ENCODE data around the gene CRHR1.

DNA sequence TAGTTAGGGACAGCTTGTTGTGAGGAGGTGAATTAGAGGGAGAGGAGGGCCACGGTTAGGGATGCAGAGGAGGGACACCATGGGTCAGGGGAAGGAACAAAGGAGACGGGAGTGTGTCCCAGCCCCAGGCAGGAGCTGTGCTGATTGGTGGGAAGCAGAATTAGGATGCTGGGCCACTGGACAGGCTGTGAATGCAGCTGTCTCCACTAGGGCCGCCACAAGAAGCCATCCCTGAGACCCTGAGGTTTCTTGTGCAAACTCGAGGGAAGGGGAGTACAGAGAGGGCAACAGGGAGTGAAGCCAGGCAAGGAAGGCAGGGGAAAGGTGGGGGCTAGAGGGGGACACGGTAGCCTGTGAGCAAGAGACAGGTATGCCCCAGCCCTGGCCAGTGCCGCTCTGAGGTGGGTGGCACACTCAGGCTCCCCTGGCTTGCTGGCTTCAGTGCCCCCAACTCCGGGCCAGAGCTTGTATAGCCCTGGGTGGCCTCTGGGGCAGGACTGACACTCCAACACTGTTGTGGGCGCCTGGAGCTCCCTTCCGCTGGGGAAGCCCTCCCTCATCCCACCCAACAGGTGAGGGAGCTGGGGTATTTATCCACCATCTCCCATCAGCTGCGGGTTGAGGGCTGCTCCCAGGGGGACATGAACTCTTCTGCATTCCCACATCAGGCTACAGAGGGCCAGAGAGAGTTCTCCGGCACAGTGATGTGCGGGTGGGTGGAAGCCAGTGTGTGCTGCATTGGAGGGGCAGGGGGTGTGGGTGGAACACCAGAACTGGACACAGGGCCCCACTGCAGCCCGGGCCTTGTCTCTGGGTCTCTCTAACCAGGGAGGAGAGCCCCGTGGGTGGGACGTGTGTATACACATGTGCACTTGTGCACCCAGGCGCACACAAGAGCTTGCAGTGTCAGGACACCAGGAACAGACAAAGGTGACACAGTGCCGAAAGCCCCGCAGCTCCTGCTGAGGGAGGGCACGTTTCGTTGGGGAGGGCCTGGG is 52.2 kb downstream of the CRHR1 start:
- no peak for TF ChIP-seq POLR2AphosphoS5 (IDR thresholded peaks at IDR 0.05; ENCODE audit: low read depth, low read length)
- TF ChIP-seq POLR2A (IDR thresholded peaks at IDR 0.05; ENCODE audit: low read depth, low read length) = no peak
- TF ChIP-seq TAF1 (IDR thresholded peaks at IDR 0.05; ENCODE audit: low read depth, low read length) = no peak
- TF ChIP-seq POU2F2 (IDR thresholded peaks at IDR 0.05; ENCODE audit: low read depth, low read length) = no peak
- TF ChIP-seq SPI1 (IDR thresholded peaks at IDR 0.05; ENCODE audit: low read depth, low read length) = no peak
